Sigmoid colon (tissue), 7 donors: ENCODE results near the gene PCSK1N. TPM values are rescaled to one million over a fixed set of nuclear protein-coding genes. Genes with fewer than 3 reads are reported as not detected.

Experiments used
- DNase-seq: peaks from one replicate; pipeline ENCODE4 v3.0.0-alpha.2; 2019
- H3K27ac ChIP-seq, 4 donors: fragments of 200-600 bp; sonication (generic); one replicate each; pipeline ENCODE4 v1.5.1; 2016 to 2019; ENCODE audit warnings: mild to moderate bottlenecking in 1 of 4
- H3K27me3 ChIP-seq, 3 donors: fragments of 200-600 bp; sonication (generic); one replicate each; pipeline ENCODE4 v1.5.1; 2019; ENCODE audit warnings: mild to moderate bottlenecking in 1 of 3
- H3K36me3 ChIP-seq, 4 donors: fragments of 200-600 bp; sonication (generic); one replicate each; pipeline ENCODE4 v1.5.1; 2016 to 2019
- H3K4me1 ChIP-seq, 4 donors: fragments of 200-600 bp; sonication (generic); one replicate each; pipeline ENCODE4 v1.5.1; 2017 to 2019
- H3K4me3 ChIP-seq, 4 donors: fragments of 200-600 bp; sonication (generic); one replicate each; pipeline ENCODE4 v1.5.1; 2017 to 2019; ENCODE audit warnings: mild to moderate bottlenecking in 2 of 4, moderate library complexity in 1 of 4
- H3K9me3 ChIP-seq, 4 donors: fragments of 200-600 bp in 3 of 4; sonication (generic) in 3 of 4; one replicate each; pipeline versions ENCODE4 v1.5.1 to v1.6.1; 2013 to 2019
- CTCF ChIP-seq, 4 experiments: fragments of 450-650 bp in 3 of 4; fragments of 200-600 bp in 1 of 4; IDR thresholded peaks; one replicate each; pipeline ENCODE4 v1.5.1; 2016 to 2019; ENCODE audit warnings: antibody characterized with exemption in 4 of 4, mild to moderate bottlenecking in 3 of 4, moderate library complexity in 2 of 4
- EP300 ChIP-seq, 4 donors: sonication (generic); formaldehyde crosslinking; IDR thresholded peaks; one replicate each; pipeline ENCODE4 v1.6.1; 2017; ENCODE audit warnings: antibody characterized with exemption in 4 of 4
- POLR2A ChIP-seq, 2 donors: fragments of 450-650 bp; IDR thresholded peaks; one replicate each; pipeline ENCODE4 v1.6.1; 2016; ENCODE audit warnings: antibody characterized with exemption in 2 of 2, mild to moderate bottlenecking in 2 of 2, moderate library complexity in 2 of 2
- POLR2AphosphoS5 ChIP-seq, 4 donors: sonication (generic); formaldehyde crosslinking; IDR thresholded peaks; one replicate each; pipeline ENCODE4 v1.6.1; 2017; ENCODE audit warnings: antibody characterized with exemption in 4 of 4
- WGBS, 2 donors: extraction: QIAGEN DNeasy Blood & Tissue Kit; methylation state at CpG; one replicate each; pipeline ENCODE4 v1.1.7; 2013; 5-methylcytosine and 5-hydroxymethylcytosine counted together
- intact Hi-C: fragments of 100-400 bp; cut with DNase I; formaldehyde crosslinking; loops from one replicate; pipeline ENCODE4 v1.15.1; 2023
- polyA plus RNA-seq, 3 donors: library from polyadenylated mRNA; stranded (reverse); fragments of 200-250 nt; gene quantifications; one replicate each; pipeline ENCODE4 v1.2.3, GENCODE V29; 2013
- total RNA-seq, 4 donors: library from RNA; depleted of rRNA; stranded (reverse); fragments of >200 nt; gene quantifications; one replicate each; pipeline ENCODE4 v1.1.0, GENCODE V29; 2016
- donor health status: healthy with polysubstance abuse.
- donor health status: Bipolar disorder and iron deficiency.
- donor health status: healthy.

Gene PCSK1N
- total and polyA plus RNA-seq, 7 donors, result 2.3 to 25.7 (median 6.9) TPM

DNA sequence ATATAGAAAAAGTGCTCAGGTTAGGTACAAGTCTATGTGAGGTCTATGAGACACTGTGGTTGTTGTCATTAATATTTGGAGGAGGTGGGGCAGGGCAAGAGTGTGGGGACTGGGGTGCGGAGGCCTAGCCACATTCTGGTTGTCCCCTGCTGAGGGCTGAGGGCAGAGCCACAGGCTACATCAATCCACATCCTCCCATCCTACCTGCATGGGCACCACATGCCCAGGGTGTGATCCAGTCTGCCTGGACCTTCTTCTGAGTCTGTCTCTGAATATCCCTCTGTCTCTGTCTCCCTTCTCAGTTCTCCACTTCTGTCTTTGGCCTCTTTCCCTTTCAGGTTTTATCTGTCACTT lies 50.2 kb downstream of the PCSK1N start:
- DNase-seq, result no peak
- Histone ChIP-seq H3K27me3 (no peaks in the 10 kb centered on the region), H3K36me3 (no peaks in the 10 kb centered on the region), H3K9me3 (no peaks in the 10 kb centered on the region), H3K4me1 (no peaks in the 10 kb centered on the region), H3K4me3 (no peak overlapping the region), H3K27ac (no peak overlapping the region)
- 75 to 83% methylated on average over 1 of the region's 1 CpG for WGBS, 2 donors
- no peak for TF ChIP-seq EP300 (IDR thresholded peaks at IDR 0.05)
- TF ChIP-seq CTCF (IDR thresholded peaks at IDR 0.05), result no peak
- TF ChIP-seq POLR2A (IDR thresholded peaks at IDR 0.05), result no peak
- no peak for TF ChIP-seq POLR2AphosphoS5 (IDR thresholded peaks at IDR 0.05)
- intact Hi-C loops, result no loop called here

DNA sequence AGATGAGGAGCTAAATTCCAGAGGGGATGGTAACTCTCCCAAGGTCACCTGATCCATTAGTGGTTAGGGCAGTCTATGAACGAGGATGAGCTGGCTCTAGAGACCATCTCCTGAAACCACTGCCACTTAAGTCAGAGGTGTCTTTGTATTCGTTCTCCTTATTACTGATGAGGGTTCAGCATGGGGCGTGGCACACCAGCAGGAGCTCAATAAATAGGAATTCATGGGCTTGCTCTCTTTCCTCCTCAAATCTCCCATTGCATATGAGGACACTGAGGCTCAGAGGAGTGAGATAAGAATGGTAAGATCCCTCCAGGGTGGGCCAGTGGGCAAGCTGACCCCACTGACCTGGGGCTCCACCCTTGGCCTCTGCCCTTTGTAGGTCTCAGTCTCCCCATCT lies 50.7 kb downstream of the PCSK1N start:
- DNase-seq, result no peak
- Histone ChIP-seq H3K27me3 (no peaks in the 10 kb centered on the region), H3K4me3 (no peak overlapping the region), H3K36me3 (no peaks in the 10 kb centered on the region), H3K27ac (no peak overlapping the region), H3K4me1 (no peaks in the 10 kb centered on the region), H3K9me3 (no peaks in the 10 kb centered on the region)
- intact Hi-C loops, result no loop called here
- no peak for TF ChIP-seq CTCF (IDR thresholded peaks at IDR 0.05)
- TF ChIP-seq POLR2AphosphoS5 (IDR thresholded peaks at IDR 0.05), result no peak
- no peak for TF ChIP-seq POLR2A (IDR thresholded peaks at IDR 0.05)
- no peak for TF ChIP-seq EP300 (IDR thresholded peaks at IDR 0.05)
- WGBS, 2 donors, result 46 to 59% methylated on average over 3 of the region's 3 CpGs

DNA sequence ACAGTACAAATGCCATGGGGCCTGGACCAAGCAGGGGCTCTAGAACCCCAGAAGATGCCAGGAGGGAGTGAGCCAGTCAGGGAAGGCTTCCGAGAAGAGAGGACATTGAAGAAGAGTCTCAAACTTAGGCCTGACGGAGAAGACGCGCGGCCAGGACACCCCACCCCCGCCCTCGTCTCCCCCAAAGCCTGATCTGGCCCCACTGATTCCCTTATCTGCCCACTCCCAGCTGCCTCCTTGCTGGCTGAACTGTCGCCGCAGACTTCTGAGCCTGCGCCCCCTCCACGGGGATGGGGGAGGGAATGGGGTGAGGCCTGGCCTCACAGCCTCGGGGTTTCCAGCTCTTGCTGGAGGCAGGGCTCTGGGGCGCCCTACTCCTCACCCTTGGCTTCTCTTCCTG lies 52.6 kb downstream of the PCSK1N start:
- Histone ChIP-seq H3K36me3 (no peaks in the 10 kb centered on the region), H3K4me1 (no peaks in the 10 kb centered on the region), H3K27me3 (no peaks in the 10 kb centered on the region), H3K27ac (no peak overlapping the region), H3K9me3 (no peaks in the 10 kb centered on the region), H3K4me3 (no peak overlapping the region)
- 85 to 89% methylated on average over 13 of the region's 13 CpGs for WGBS, 2 donors
- TF ChIP-seq EP300 (IDR thresholded peaks at IDR 0.05), result no peak
- TF ChIP-seq CTCF (IDR thresholded peaks at IDR 0.05), result no peak
- no peak for TF ChIP-seq POLR2A (IDR thresholded peaks at IDR 0.05)
- TF ChIP-seq POLR2AphosphoS5 (IDR thresholded peaks at IDR 0.05), result no peak
- intact Hi-C loops, result no loop called here
- DNase-seq, result no peak

GRCh38 chrX:48782216-48782615 lies 53.2 kb downstream of the PCSK1N start:
- WGBS, 2 donors, result 52 to 78% methylated on average over 2 of the region's 2 CpGs
- Histone ChIP-seq H3K27ac (no peak overlapping the region), H3K9me3 (no peaks in the 10 kb centered on the region), H3K36me3 (no peaks in the 10 kb centered on the region), H3K27me3 (no peaks in the 10 kb centered on the region), H3K4me3 (no peak overlapping the region), H3K4me1 (no peaks in the 10 kb centered on the region)
- no peak for DNase-seq
- intact Hi-C loops, result no loop called here
- TF ChIP-seq EP300 (IDR thresholded peaks at IDR 0.05), result no peak
- no peak for TF ChIP-seq POLR2A (IDR thresholded peaks at IDR 0.05)
- no peak for TF ChIP-seq POLR2AphosphoS5 (IDR thresholded peaks at IDR 0.05)
- no peak for TF ChIP-seq CTCF (IDR thresholded peaks at IDR 0.05)

DNA sequence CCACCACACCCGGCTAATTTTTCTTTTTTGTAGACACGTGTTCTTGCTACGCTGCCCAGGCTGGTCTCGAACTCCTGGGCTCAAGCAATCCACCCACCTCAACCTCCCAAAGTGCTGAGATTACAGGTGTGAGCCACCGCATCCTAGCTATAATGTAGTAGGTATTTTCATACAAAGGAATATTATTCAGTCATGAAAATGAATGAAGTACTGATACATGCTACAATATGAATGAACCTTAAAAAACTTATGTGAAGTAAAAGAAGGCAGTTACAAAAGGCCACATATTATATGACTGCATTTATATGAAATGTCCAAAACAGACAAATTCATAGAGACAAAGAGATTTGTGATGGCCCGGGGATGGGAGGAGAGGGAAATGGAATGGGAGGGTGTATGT lies 53.7 kb downstream of the PCSK1N start:
- Histone ChIP-seq H3K36me3 (no peaks in the 10 kb centered on the region), H3K4me3 (no peak overlapping the region), H3K9me3 (no peaks in the 10 kb centered on the region), H3K27me3 (no peaks in the 10 kb centered on the region), H3K4me1 (no peaks in the 10 kb centered on the region), H3K27ac (no peak overlapping the region)
- no peak for TF ChIP-seq CTCF (IDR thresholded peaks at IDR 0.05)
- no peak for TF ChIP-seq POLR2A (IDR thresholded peaks at IDR 0.05)
- no peak for TF ChIP-seq EP300 (IDR thresholded peaks at IDR 0.05)
- TF ChIP-seq POLR2AphosphoS5 (IDR thresholded peaks at IDR 0.05), result no peak
- DNase-seq, result no peak
- WGBS, 2 donors, result 94 to 97% methylated on average over 6 of the region's 6 CpGs
- intact Hi-C loops, result no loop called here
